GM12873 (cell line): Measurements from ENCODE around the gene ARHGEF10L.

Experiments used
- TF ChIP-seq, protein P1 (sequence below): IDR thresholded peaks from 2 replicates; pipeline ENCODE4 v1.5.1; 2012; ENCODE audit warnings: low read depth, mild to moderate bottlenecking, moderate library complexity, low read length, control low read depth; ENCODE audit not compliant: insufficient read depth; ENCODE audit errors: missing control alignments

Gene ARHGEF10L

DNA sequence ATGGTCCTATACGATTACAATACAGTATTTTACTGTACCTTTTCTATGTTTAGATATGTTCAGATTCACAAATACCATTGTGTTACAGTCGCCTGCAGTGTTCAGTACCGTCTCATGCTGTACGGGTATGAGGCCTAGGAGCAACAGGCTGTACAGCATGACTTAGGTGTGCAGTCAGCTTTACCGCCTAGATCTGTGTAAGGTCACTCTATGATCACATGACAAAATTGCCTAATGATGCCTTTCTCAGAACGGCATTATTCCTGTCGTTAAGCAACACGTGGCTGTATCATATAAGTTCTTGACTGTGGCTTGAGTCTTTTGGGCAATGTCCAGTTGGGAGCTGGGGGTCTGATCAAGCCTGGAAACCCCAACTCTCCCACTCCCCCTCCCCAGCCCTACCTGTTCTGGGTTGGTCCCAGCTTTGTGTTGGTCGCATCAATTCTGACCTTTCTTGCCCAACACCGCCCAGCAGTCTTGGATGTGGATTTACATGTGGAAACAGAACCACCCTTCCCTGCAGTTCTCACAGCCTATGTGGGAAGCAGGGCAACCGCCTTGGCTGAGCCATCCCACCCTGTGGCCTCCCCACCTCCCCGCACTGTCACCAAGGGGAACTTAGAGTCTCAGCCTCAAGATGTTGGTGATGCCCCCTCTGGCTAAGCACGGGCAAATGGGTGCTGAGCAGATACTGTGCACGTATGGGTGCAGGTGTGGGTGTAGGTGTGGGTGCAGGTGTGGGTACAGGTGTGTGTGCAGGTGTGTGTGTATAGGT, 135.4 kb downstream of the ARHGEF10L start:
- TF ChIP-seq, protein P1, sequence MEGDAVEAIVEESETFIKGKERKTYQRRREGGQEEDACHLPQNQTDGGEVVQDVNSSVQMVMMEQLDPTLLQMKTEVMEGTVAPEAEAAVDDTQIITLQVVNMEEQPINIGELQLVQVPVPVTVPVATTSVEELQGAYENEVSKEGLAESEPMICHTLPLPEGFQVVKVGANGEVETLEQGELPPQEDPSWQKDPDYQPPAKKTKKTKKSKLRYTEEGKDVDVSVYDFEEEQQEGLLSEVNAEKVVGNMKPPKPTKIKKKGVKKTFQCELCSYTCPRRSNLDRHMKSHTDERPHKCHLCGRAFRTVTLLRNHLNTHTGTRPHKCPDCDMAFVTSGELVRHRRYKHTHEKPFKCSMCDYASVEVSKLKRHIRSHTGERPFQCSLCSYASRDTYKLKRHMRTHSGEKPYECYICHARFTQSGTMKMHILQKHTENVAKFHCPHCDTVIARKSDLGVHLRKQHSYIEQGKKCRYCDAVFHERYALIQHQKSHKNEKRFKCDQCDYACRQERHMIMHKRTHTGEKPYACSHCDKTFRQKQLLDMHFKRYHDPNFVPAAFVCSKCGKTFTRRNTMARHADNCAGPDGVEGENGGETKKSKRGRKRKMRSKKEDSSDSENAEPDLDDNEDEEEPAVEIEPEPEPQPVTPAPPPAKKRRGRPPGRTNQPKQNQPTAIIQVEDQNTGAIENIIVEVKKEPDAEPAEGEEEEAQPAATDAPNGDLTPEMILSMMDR: no peak

DNA sequence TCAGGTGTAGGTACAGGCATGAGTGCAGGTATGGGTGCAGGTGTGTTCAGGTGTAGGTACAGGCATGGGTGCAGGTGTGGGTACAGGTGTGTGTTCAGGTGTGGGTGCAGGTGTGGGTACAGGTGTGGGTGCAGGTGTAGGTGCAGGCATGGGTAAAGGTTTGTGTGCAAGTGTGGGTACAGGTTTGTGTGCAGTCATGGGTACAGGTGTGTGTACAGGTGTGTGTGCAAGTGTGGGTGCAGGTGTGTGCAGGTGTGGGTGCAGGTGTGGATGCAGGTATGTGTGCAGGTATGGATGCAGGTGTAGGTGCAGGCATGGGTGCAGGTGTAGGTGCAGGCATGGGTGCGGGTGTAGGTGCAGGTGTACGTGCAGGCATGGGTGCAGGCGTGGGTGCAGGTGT, 136.2 kb downstream of the ARHGEF10L start:
- TF ChIP-seq, protein P1: no peak

DNA sequence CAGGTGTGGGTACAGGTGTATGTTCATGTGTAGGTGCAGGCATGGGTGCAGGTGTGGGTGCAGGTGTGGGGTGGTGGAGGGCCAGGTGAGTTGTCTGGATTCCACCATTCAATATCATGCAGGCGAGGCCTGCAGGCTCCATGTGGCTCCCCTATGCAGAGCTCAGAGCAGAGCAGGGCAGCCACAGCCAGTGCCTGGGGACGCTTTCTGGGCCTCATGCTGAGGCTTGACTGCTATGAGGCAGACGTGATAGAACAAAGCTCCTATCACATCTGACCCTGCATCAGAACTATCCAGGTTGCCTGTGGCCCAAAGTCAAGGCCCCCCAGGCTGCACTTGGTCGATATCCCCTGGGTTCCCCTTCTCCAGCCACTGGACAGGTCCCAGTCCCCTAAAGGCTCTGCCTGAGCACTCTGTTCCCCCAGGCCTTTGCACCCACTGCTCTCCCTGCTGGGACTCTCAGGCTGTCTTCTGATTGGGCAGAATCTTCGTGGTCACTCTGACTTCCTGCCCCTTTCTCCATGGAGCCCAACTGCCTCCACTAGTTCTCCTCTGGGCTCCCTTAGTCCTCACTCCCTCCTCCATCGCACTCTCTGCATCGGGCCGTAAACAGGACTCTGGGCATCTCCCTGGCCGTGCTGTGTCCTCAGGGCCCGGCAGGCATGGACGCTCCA, 137.0 kb downstream of the ARHGEF10L start:
- TF ChIP-seq, protein P1: no peak

DNA sequence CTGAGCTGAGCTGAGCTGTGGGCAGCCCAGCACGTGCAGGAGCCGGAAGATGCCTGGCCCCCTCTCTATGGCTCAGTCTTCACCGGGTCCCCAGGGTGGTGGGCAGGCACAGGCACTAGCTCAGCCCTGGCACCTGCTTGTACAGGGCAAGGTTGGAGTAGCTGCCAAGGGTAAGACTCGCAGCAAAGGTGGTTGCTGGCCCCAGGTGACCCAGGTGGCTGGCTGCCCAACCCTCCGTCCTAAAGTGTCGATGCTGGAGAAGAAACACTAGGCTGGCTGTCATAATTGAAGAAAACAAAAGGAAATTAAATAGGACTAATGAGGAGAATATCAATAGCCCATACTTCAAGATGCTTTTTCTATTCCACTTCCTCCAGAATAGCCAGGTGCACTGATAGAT, 138.5 kb downstream of the ARHGEF10L start:
- TF ChIP-seq, protein P1: no peak

DNA sequence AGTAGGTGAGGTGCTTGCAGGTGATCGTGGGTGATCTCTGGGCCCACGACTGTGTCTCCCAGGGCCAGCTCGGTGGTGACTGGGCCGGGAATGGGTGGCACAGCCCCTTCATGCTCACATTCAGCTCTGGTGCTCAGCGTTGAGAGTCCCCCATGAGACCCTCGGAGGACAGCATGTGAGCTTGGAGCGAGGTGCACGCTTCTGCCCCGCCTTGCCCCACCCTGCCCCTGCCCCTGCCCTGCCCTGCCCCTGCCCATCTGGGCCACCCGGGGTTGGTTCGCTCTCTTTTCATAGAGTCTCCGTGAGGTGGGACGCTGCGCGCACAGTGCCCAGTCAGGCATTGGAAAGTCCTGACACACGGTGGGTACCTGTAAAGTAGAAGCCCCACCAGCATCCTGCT, 140.4 kb downstream of the ARHGEF10L start:
- TF ChIP-seq, protein P1: no peak

DNA sequence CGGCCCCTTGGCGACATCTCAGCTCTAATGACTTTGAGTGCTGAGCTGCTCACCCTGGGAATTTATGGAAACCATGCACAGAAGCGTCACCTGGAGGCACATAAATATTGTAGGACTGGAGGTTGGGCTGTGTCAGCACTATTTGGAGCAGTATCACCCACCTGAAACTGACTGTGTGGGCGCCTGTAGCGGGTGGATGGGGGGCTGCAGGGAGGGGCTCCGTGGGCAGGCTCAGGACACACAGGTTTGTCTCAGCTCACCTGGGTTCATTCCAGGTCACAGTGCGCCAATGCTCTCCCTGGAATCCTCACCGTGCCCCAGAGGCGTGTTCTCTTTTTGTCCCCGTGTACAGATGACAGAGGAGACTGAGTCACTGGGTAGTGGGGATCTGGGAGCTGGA, 140.8 kb downstream of the ARHGEF10L start:
- TF ChIP-seq, protein P1: no peak

DNA sequence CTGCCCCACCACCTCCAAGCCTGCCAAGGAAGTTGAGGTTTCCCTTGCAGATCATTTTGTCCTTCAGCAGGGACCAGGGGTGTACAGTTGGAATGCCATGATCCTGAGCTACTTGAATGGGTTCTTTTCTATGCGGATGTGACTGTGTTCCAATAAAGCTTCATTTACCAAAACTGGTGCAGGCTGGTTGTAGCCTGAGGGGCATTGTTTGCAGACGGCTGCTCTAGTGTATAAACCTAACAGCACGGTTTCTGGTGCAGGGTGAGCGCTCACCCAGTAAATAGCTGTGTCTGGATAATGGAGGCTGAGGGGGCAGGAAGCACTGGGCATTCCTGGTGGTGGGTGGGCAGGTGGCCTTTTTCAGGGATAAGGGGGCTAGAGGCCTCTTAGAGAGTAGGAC, 142.9 kb downstream of the ARHGEF10L start:
- TF ChIP-seq, protein P1: no peak
